ENCODE results near the gene ERC2.

DNA sequence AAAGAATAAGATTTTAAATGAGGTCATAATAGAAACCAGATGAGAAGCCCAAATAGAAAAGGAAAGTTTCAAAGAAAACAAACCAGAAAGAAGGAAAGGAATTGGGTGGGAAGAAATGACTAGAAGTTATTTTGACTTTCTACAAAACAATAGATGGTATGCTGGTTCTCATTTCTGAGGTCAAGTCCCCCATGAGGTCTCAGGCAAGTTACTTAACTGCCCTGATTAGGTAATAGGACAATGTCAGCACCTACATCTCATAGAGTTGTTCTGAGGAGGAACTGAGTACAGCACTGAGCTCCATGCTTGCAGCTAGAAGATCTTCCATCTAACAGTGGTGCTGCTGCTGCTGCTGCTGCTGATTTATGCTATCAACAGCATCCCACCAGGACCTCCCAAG, 185.9 kb downstream of the ERC2 start:
- TF ChIP-seq POLR2AphosphoS5 (IDR thresholded peaks at IDR 0.05; ENCODE audit: low read depth, low read length) (no peak), POLR2A (IDR thresholded peaks at IDR 0.05; ENCODE audit: low read depth, low read length) (no peak)

Measured in GM12892 (cell line).